ENCODE data around the gene THSD4.

GRCh38 chr15:71687902-71688508, 572.7 kb downstream of the THSD4 start:
- TF ChIP-seq CTCF (conservative IDR thresholded peaks at IDR 0.05 in 1 of 2, IDR thresholded peaks at IDR 0.05 in 1 of 2; ENCODE audit: low read depth in 1 of 2, low read length in 2 of 2) (no peak), EZH2 (IDR thresholded peaks at IDR 0.05; ENCODE audit: low read length, missing control alignments) (no peak)

Measured in fibroblast of lung (primary cell).